OCI-LY7 (cell line): ENCODE data around the gene TFF2. TPM values are rescaled to one million over a fixed set of nuclear protein-coding genes. Genes with fewer than 3 reads are reported as not detected.

Experiments used
- BruUV-seq: library from RNA; stranded (reverse); fragments of 400-500 nt; replicated peaks from 2 replicates; lab custom pipeline; 2021; lab: Mats Ljungman, UMichigan
- CTCF ChIA-PET: fragments of 300-600 bp; sonication (Branson Sonifier 250); formaldehyde crosslinking; loops from one replicate; lab custom pipeline; 2022; ENCODE audit warnings: antibody characterized with exemption; ENCODE audit not compliant: unreplicated experiment; lab: Charles Lee
- POLR2A ChIA-PET: fragments of 300-600 bp; sonication (Branson Sonifier 250); formaldehyde crosslinking; loops from one replicate; lab custom pipeline; 2022; ENCODE audit warnings: antibody characterized with exemption; lab: Charles Lee
- DNase-seq: peaks from one replicate; pipeline ENCODE4 v3.0.0-alpha.2; 2015; ENCODE audit warnings: low spot score
- H2AFZ ChIP-seq: fragments of 200-600 bp; sonication (generic), shearing (Covaris generic); 2 replicates; pipeline ENCODE4 v1.6.1; 2014; ENCODE audit warnings: mild to moderate bottlenecking, antibody characterized with exemption, low read length, moderate library complexity
- H3K27ac ChIP-seq: fragments of 200-600 bp; sonication (generic); 2 replicates; pipeline ENCODE4 v1.5.1; 2014; ENCODE audit warnings: mixed run types, low read depth, mild to moderate bottlenecking, moderate library complexity, low read length, inconsistent platforms; ENCODE audit not compliant: poor library complexity, severe bottlenecking
- H3K36me3 ChIP-seq: fragments of 200-600 bp; sonication (generic); 2 replicates; pipeline ENCODE4 v1.6.1; 2014; ENCODE audit warnings: mild to moderate bottlenecking, antibody characterized with exemption, low read length, moderate library complexity, mixed read lengths; ENCODE audit not compliant: insufficient read depth
- H3K4me1 ChIP-seq: fragments of 200-600 bp; sonication (generic); 2 replicates; pipeline ENCODE4 v1.5.1; 2014; ENCODE audit warnings: mild to moderate bottlenecking, low read length; ENCODE audit not compliant: insufficient read depth, poor library complexity, severe bottlenecking
- H3K4me2 ChIP-seq: fragments of 200-600 bp; sonication (generic); 2 replicates; pipeline ENCODE4 v1.6.1; 2014; ENCODE audit warnings: mild to moderate bottlenecking, low read length
- H3K4me3 ChIP-seq: fragments of 200-600 bp; sonication (generic); 2 replicates; pipeline ENCODE4 v1.5.1; 2014; ENCODE audit warnings: mild to moderate bottlenecking, low read depth, low read length; ENCODE audit not compliant: poor library complexity, severe bottlenecking
- H3K79me2 ChIP-seq: fragments of 200-600 bp; sonication (generic); 2 replicates; pipeline ENCODE4 v1.6.1; 2016; ENCODE audit warnings: low read depth, mild to moderate bottlenecking, low read length, moderate library complexity, mixed read lengths; ENCODE audit not compliant: insufficient read depth
- H3K9me2 ChIP-seq: fragments of 200-600 bp; sonication (generic); 2 replicates; pipeline ENCODE4 v1.6.1; 2016; ENCODE audit warnings: mild to moderate bottlenecking, low read length, mixed read lengths; ENCODE audit not compliant: insufficient read depth
- H3K9me3 ChIP-seq: fragments of 200-600 bp; sonication (generic); 2 replicates; pipeline ENCODE4 v1.6.1; 2014; ENCODE audit warnings: mild to moderate bottlenecking, mixed run types, low read length, mixed read lengths
- H4K20me1 ChIP-seq: fragments of 200-600 bp; sonication (generic); 2 replicates; pipeline ENCODE4 v1.6.1; 2014; ENCODE audit warnings: mild to moderate bottlenecking, antibody characterized with exemption, low read length, moderate library complexity, mixed read lengths; ENCODE audit not compliant: insufficient read depth
- EZH2phosphoT487 ChIP-seq: fragments of 200-600 bp; sonication (generic); IDR thresholded peaks from 2 replicates; pipeline ENCODE4 v1.6.1; 2018; ENCODE audit warnings: low read depth, borderline replicate concordance, mild to moderate bottlenecking, mixed run types, antibody characterized with exemption, low read length, moderate library complexity, mixed read lengths
- intact Hi-C: fragments of 100-400 bp; cut with micrococcal nuclease; formaldehyde crosslinking; loops from one replicate; pipeline ENCODE4 v1.10.0; 2022; ENCODE audit not compliant: unreplicated experiment
- total RNA-seq, 2 experiments: library from RNA; depleted of rRNA in 1 of 2; stranded (reverse); fragments of >200 nt in 1 of 2; shearing (Covaris generic) in 1 of 2; gene quantifications; 2 replicates each; pipeline ENCODE4 v1.2.3, GENCODE V29; 2014 to 2022
- TF ChIP-seq, protein P1 (sequence below): fragments of 200-600 bp; sonication (generic); conservative IDR thresholded peaks from 2 replicates; pipeline ENCODE4 v1.5.1; 2014; ENCODE audit warnings: mild to moderate bottlenecking, antibody characterized with exemption, low read length, moderate library complexity, mixed read lengths

TFF2 gene
- total RNA-seq, 2 experiments from 2014 or later: not detected

DNA sequence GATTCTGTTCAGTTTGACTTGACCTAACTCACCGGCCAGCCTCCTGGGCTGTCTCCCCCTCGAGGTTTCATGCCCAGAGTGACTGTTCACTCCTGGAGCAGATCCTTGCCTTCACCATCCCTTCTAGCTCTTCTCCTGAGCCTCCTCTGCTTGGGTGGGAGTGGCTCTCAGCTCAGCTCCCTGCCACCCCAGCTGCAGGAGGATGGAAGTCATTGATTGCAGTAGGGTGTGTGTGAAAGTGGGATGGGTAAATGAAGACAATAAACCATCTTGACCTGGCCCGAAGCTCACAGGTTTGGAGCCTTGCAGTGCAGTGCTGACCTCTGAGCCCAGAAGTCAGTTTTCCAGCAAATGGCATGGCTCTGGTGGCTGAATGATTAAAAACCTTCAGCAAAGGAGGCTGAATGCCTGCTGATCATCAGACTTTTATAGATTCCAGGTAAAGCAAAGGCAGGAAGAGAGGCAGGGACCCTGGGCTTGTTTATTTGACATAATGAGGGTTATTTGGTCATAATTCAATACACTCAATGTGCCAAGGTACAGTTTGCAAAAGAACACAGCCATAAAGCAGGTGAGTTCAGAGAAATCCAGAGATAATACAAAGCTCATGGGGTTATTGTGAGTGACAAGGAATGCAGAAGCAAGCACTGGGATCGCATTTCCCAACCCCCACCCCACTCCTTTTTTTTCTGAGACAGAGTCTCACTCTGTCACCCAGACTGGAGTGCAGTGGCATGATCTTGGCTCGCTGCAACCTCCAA, 18.1 kb downstream of the TFF2 start:
- no peak overlapping the region for H3K4me2 ChIP-seq
- H2AFZ ChIP-seq: no peak overlapping the region
- H3K4me1 ChIP-seq: peaks cover 6% of the 10 kb centered on the region
- H4K20me1 ChIP-seq: no peaks in the 10 kb centered on the region
- no peak overlapping the region for H3K4me3 ChIP-seq
- TF ChIP-seq EZH2phosphoT487: no peak
- no peaks in the 10 kb centered on the region for H3K36me3 ChIP-seq
- no peak overlapping the region for H3K27ac ChIP-seq
- POLR2A ChIA-PET: no interaction called here
- DNase-seq: no peak
- CTCF ChIA-PET: no interaction called here
- no peaks in the 10 kb centered on the region for H3K79me2 ChIP-seq
- BruUV-seq: no TSS peak
- peaks cover 20% of the 10 kb centered on the region; the same call in 1 of the 2 replicates for H3K9me3 ChIP-seq
- intact Hi-C loops: no loop called here
- H3K9me2 ChIP-seq: no peaks in the 10 kb centered on the region

DNA sequence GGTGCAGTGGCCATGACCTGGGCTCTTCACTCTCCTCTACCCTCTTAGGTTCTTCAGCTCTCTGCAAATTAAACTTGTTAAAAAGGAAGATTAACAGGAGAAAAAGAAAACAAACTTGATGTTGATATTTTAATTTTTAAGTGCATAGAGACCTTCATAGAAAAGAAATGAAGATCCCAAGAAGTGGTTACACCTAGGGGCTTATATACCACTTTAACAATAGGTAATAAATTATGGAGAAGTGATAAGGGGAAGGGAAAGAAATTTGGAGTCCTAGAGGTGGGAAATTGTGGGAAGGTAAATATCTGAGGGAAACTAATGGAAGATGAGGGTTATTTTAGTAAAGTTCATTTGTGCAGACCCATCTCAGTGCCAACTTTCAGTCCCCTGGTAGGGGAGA, 19.1 kb downstream of the TFF2 start:
- Histone ChIP-seq H4K20me1 (no peaks in the 10 kb centered on the region), H3K36me3 (no peaks in the 10 kb centered on the region), H3K4me1 (peaks cover 6% of the 10 kb centered on the region), H2AFZ (no peak overlapping the region), H3K4me3 (no peak overlapping the region), H3K9me2 (no peaks in the 10 kb centered on the region), H3K79me2 (no peaks in the 10 kb centered on the region), H3K27ac (no peak overlapping the region), H3K9me3 (peaks cover 15% of the 10 kb centered on the region; the same call in 1 of the 2 replicates), H3K4me2 (no peak overlapping the region)
- POLR2A ChIA-PET: no interaction called here
- no TSS peak for BruUV-seq
- no peak for DNase-seq
- TF ChIP-seq, protein P1, sequence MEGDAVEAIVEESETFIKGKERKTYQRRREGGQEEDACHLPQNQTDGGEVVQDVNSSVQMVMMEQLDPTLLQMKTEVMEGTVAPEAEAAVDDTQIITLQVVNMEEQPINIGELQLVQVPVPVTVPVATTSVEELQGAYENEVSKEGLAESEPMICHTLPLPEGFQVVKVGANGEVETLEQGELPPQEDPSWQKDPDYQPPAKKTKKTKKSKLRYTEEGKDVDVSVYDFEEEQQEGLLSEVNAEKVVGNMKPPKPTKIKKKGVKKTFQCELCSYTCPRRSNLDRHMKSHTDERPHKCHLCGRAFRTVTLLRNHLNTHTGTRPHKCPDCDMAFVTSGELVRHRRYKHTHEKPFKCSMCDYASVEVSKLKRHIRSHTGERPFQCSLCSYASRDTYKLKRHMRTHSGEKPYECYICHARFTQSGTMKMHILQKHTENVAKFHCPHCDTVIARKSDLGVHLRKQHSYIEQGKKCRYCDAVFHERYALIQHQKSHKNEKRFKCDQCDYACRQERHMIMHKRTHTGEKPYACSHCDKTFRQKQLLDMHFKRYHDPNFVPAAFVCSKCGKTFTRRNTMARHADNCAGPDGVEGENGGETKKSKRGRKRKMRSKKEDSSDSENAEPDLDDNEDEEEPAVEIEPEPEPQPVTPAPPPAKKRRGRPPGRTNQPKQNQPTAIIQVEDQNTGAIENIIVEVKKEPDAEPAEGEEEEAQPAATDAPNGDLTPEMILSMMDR: no peak
- no peak for TF ChIP-seq EZH2phosphoT487
- intact Hi-C loops: no loop called here
- CTCF ChIA-PET: no interaction called here

DNA sequence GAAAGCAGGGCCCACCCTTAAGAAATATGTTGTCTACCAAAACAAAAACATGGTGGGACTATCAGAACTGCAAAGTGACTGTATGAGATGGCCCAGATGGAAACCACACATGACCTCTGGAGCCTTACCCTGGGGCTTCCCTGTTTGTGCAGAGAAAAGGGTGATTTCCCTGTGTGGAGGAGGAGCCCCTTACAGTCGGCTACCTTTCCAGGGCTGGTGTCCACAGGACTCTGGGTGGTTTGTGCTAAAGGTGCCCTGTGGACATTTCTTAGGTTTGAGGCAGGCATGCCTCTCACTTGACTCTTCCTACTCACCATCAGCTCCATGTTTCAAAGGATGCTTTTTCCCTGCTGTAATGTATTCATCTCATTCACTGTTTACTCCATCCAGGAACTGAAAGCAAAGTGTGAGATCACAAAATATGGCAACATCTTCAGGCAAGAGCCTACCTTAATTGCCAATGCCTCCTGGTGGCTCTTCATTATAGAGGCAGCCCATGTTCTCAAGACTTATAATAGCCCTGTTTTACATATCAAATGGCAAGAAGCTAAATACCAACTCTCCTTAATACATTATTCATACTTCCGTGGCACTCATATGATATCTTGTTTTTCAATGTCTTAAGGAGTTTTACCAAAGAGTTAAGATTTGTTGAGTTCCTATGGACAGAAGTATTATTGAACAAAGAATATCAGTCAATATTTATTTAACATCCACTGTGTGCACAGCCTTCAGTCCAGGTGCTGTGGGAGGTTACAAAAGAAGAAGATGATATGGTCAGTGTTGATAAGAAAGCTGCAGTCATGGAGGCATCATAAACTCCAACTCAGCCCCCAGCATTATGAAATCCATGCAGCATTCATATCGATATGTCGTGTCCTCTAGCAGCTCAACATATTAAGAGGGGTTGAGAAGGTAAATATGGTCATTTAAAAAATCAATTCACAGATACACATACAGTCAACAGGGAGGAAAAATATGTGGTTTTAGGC, 20.1 kb downstream of the TFF2 start:
- Histone ChIP-seq H3K79me2 (no peaks in the 10 kb centered on the region), H4K20me1 (no peaks in the 10 kb centered on the region), H3K4me1 (peaks cover 1% of the 10 kb centered on the region), H3K9me2 (no peaks in the 10 kb centered on the region), H3K4me3 (no peak overlapping the region), H3K4me2 (no peak overlapping the region), H2AFZ (no peak overlapping the region), H3K9me3 (peaks cover 15% of the 10 kb centered on the region; the same call in 1 of the 2 replicates), H3K27ac (no peak overlapping the region), H3K36me3 (no peaks in the 10 kb centered on the region)
- TF ChIP-seq, protein P1: no peak
- TF ChIP-seq EZH2phosphoT487: no peak
- DNase-seq: no peak
- ChIA-PET POLR2A (no interaction called here), CTCF (no interaction called here)
- intact Hi-C loops: no loop called here
- no TSS peak for BruUV-seq
